Subcutaneous adipose tissue (tissue), 4 donors: ENCODE data around the gene C22orf42. TPM values are rescaled to one million over a fixed set of nuclear protein-coding genes. Genes with fewer than 3 reads are reported as not detected.

Experiments
- total RNA-seq, 4 donors: library from RNA; depleted of rRNA; stranded (reverse); fragments of >200 nt; gene quantifications; one replicate each; pipeline ENCODE4 v1.1.0, GENCODE V29; 2016
- TF ChIP-seq, protein P1 (sequence below): fragments of 450-650 bp; IDR thresholded peaks from one replicate; pipeline ENCODE4 v1.5.1; 2016; ENCODE audit warnings: low read depth, mild to moderate bottlenecking, control low read depth, antibody characterized with exemption, moderate library complexity

The C22orf42 gene
- total RNA-seq, 4 donors from 2014 or later, result not detected

DNA sequence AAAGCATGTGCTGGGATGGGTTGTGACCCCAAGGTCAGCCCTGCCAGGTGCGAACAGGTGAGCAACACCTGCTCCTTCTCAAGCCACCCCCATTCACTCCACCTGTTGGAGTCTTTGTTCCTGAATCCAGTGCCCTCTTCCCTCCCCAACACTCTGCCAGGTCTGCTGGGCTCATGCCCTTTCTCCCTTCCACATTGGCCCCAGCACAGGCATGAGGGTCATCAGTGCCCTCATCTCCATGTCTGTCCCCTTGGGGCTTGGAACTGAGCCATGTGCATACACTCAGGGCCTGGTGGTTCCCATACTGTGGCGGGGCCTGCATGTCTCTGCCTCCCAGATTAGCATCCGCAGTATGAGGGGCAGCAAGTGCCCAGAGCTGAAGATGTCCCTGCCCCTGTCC lies 26.7 kb upstream of the C22orf42 start:
- TF ChIP-seq, protein P1, sequence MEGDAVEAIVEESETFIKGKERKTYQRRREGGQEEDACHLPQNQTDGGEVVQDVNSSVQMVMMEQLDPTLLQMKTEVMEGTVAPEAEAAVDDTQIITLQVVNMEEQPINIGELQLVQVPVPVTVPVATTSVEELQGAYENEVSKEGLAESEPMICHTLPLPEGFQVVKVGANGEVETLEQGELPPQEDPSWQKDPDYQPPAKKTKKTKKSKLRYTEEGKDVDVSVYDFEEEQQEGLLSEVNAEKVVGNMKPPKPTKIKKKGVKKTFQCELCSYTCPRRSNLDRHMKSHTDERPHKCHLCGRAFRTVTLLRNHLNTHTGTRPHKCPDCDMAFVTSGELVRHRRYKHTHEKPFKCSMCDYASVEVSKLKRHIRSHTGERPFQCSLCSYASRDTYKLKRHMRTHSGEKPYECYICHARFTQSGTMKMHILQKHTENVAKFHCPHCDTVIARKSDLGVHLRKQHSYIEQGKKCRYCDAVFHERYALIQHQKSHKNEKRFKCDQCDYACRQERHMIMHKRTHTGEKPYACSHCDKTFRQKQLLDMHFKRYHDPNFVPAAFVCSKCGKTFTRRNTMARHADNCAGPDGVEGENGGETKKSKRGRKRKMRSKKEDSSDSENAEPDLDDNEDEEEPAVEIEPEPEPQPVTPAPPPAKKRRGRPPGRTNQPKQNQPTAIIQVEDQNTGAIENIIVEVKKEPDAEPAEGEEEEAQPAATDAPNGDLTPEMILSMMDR, result no peak

DNA sequence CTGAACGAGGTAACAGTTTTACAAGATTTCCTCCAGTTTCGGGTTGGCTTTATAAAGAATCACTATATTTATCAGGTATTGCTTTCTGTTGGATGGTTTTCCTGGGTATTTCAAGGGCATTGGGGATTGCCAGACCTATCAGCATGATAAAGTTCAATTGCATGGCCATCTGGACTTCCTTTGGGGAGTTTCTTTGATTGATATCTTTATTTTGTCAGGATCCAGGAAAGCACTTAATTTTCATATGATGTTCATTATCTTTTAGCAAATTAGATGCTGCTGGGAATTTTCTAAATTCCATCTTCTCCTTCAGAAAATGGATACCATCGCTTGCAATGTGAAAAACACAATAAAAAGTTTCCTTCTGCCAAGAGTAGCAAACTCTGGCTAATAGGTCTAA lies 24.5 kb upstream of the C22orf42 start:
- TF ChIP-seq, protein P1, result no peak

DNA sequence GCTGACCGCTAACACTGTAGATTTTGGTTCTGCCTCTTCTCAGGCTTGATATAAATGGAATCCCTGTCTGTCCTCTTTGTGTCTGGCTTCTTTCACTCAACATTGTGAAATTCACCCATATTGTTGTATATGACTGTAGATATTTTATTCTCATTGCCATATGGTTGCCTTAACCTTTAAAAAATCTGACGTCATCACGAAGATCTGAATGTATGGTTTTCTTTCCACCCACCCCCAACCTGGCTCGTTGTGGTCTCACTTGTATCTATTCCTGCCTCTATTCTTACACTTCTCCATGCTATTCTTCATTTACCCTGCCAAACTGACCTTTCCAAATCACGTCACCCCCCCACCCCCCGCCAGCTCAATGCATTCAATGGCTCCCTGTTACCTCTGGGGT lies 21.9 kb upstream of the C22orf42 start:
- TF ChIP-seq, protein P1, result no peak

DNA sequence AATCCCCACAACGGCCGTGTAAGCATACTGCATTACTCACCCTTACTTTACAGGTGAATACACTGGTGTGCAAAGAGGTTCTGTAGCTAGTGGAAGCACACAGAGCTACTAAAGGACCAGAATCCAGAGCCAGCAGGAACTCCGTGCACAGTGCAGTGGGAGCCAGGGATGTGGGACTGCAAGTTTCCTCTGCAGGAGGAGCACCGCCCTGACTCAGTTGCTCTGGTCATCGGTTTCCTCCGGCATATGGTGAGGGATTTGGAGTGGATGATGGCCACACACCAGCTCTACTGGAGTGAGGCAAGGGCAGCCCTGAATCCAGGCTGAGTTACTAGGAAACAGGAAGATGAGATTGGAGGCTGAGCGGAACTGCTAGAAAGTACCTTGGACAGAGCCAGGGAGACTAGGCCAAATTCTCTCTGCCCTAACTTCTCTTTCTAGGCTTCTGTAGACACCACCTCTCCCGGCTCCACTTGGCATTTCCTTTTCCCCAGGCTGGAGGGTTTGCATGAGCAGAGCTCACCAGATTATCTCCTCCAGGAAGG lies 18.2 kb upstream of the C22orf42 start:
- TF ChIP-seq, protein P1, result no peak

DNA sequence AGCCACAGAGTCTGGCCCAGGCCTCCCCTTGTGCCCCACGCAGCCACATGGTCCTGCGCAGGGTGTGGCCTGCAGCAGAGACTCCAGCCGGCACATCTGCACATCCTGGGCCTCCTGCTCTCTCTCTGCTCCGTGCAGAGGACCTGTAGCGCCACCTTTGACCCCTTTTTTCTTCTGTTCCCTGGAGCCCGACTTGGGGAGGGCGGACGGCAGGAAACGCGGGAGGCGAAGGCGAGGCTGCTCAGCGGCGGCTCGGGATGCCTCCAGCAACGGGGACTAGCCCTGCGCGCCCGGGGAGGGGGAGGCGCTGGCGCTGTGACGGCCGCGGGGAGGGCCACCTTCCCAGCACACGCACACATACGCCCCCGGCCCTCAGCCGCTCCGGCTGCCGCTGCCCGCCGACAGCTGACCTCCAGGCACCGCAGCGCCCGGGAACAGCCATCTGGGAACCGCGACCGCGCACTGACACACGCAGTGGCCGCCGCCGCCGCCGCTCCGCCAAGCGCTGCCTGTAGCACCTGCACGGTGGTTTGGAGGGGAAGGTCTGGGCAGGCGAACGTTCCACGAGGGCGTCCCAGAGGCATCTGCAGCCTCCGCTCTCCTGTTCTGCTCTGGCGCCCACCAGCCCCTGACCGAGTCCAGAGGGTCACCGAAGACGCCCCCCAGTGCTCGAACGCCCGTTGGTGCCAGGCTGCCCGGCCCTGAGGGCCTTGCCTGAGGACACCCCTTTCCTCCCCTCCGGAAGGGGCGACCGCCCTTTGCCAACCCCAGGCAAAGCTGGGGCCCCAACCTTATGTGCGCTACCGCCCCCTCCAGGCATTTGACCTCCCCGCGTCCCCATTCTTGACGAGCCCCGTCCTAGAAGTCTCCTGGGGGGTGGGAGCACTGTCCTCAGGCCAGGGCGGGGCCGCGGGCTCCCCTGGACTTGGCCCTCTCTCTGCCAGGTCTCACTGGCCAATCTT lies 16.9 kb upstream of the C22orf42 start:
- TF ChIP-seq, protein P1, result no peak

DNA sequence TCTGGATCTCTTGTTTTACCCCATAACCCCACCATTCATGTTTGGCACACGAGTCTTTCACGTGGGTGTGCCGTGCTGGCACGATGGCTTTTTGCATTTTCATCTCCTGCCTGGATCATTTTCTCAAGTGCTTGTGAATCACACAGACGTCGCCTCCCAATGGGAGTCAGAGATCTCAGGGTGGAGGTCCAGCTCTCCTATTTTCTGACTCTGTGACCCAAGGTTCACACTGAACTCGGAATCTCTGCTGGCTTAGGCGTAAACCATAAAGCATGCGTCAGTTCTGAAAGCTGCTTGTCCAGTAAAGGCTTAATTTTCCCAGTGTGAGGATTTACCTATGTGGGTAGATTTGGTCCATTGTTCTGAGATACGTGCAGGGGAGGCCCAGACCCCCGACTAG lies 16.0 kb upstream of the C22orf42 start:
- TF ChIP-seq, protein P1, result no peak

DNA sequence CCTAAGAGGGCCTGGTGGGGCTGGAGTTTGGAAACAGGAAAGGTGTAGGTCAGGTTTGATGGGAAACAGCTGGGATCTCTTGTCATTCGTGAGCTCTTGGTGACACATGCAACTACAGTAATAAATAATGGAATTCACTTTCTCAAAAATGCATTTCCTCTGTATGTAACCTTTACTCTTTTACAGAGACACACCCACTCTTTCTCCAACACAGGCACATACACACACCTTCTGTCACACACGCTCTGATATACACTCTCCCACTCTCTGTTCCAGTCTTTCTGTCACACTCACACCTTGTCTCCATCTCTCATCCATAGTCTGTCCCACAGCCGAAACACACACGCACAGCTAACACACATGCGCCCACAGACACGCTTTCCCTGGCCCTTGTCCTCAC lies 6.6 kb upstream of the C22orf42 start:
- TF ChIP-seq, protein P1, result no peak
